Measurements from ENCODE around the gene DMP1. TPM values are rescaled to one million over a fixed set of nuclear protein-coding genes. Genes with fewer than 3 reads are reported as not detected.

The DMP1 gene
- total and polyA plus RNA-seq, 2 of the 8 experiments (the other 6 are each of a cell fraction or from before 2014, with no cell fraction given), result 0.05 to 0.17 TPM

DNA sequence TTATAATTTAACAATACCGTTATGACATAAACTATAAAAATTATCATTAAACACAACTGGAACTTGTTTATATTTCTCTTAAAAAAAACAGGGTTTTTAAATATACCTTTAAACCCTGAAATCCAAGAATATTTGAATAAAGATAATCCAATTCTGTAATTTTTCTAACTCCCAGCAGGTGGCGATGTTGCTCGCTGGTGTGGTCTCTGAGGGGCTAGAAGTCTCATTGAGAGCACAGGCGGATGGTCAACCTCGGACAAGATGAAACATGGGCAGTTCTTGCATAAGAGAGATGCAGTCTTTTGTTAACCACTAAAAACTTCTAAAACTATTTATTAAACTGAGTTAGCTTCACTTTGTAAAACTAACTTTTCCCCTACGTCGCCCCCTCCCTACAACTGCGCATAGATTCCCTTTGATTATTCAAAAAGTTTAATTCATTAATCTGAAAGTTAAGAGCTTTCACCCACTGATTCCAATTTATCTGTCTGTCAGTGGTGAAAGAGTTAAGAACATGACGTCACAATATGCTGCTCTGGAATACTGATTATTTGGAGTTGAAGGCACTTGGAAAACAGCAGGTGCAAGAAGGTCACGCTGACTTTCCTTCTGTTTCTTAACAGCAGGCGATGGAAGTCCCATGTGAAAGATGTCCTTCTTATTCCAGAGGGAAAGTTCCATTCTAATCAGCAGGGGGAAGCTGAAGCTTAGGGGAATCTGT, 29.5 kb downstream of the DMP1 start:
- peaks cover 0 to 11% (median 9%) of the 10 kb centered on the region in 4 experiments; a peak in 4 of 7 replicates for H3K4me1 ChIP-seq (replicated peaks in 1 of 4; ENCODE audit: control insufficient read depth in 3 of 4, insufficient read depth in 4 of 4, low read length in 3 of 4)
- H4K91ac ChIP-seq (replicated peaks; ENCODE audit: insufficient read length, low read length), result no peak overlapping the region
- H3K14ac ChIP-seq (ENCODE audit: insufficient read length), result no peak overlapping the region
- no peaks in the 10 kb centered on the region for H3K23me2 ChIP-seq (ENCODE audit: low read depth, low read length)
- no peak overlapping the region for H2AK5ac ChIP-seq (ENCODE audit: low read depth, low read length)
- H2BK20ac ChIP-seq (ENCODE audit: low read length), result no peak overlapping the region
- H3K56ac ChIP-seq (replicated peaks; ENCODE audit: insufficient read length, low read depth, low read length), result no peak overlapping the region
- peak; percentile 47 to 68 for DNase-seq (ENCODE audit: low read depth in 1 of 2, low spot score in 2 of 2)
- H3K4me2 ChIP-seq (ENCODE audit: insufficient read depth in 1 of 2, low read depth in 2 of 2, low read length in 2 of 2), result peak overlapping the region; percentile 45 to 46; a peak in 3 of 4 replicates
- peaks cover 0 to 7% (median 0%) of the 10 kb centered on the region in 4 experiments; a peak in 1 of 8 replicates for H3K36me3 ChIP-seq (ENCODE audit: control insufficient read depth in 2 of 4, insufficient read depth in 4 of 4, low read length in 3 of 4)
- H3K4ac ChIP-seq (replicated peaks; ENCODE audit: insufficient read length, low read depth, low read length), result no peak overlapping the region
- peaks cover 10 to 29% of the 10 kb centered on the region in 2 experiments for H3K9me3 ChIP-seq (ENCODE audit: insufficient read depth in 2 of 2, low read depth in 1 of 2, low read length in 1 of 2)
- no peak overlapping the region for H4K8ac ChIP-seq (ENCODE audit: extremely low read depth, insufficient read depth, low read length)
- H2AFZ ChIP-seq (ENCODE audit: low read length), result no peak overlapping the region
- ChIA-PET POLR2A (ENCODE audit: partially characterized antibody) (interaction anchor here (0.9 to 1.6 kb wide), 8 partner anchors 13 to 241 kb away, joined by 3 to 11 read pairs (median 3); partner anchors contain the start of gene MEPE), CTCF (ENCODE audit: partially characterized antibody) (interaction anchor here (0.7 to 6.3 kb wide), 22 partner anchors 12 to 518 kb away, joined by 3 to 109 read pairs (median 4); no protein-coding TSS in a partner anchor)
- H2BK120ac ChIP-seq (replicated peaks; ENCODE audit: low read depth, low read length), result no peak overlapping the region
- H2BK5ac ChIP-seq (ENCODE audit: low read depth, low read length), result no peak overlapping the region
- no peaks in the 10 kb centered on the region for H3K27me3 ChIP-seq (replicated peaks in 1 of 4; ENCODE audit: control insufficient read depth in 3 of 4, extremely low read depth in 1 of 4, insufficient read depth in 3 of 4, low read length in 3 of 4)
- H3K27ac ChIP-seq (ENCODE audit: low read depth, low read length), result peak overlapping the region; percentile 66; the same call in 1 of the 2 replicates
- no peak overlapping the region for H2BK15ac ChIP-seq (ENCODE audit: low read length)
- H3K79me2 ChIP-seq (ENCODE audit: control insufficient read depth in 1 of 2, insufficient read depth in 2 of 2, low read length in 2 of 2), result no peaks in the 10 kb centered on the region
- peak overlapping the region in 1 of 4 experiments; percentile 44; a peak in 1 of 8 replicates for H3K4me3 ChIP-seq (ENCODE audit: extremely low read depth in 1 of 4, insufficient read depth in 2 of 4, low read depth in 3 of 4, low read length in 4 of 4)
- no peaks in the 10 kb centered on the region for H4K20me1 ChIP-seq (replicated peaks in 1 of 2; ENCODE audit: control insufficient read depth in 1 of 2, insufficient read depth in 2 of 2, low read length in 2 of 2)
- H4K5ac ChIP-seq (ENCODE audit: insufficient read length, low read depth, low read length), result peak overlapping the region; percentile 77
- no peak overlapping the region for H2BK12ac ChIP-seq (ENCODE audit: low read depth, low read length)
- H3K79me1 ChIP-seq (ENCODE audit: low read depth, low read length), result no peaks in the 10 kb centered on the region
- no peak overlapping the region for H3K23ac ChIP-seq (ENCODE audit: insufficient read length)
- peak; percentile 99 for FAIRE-seq
- 6% methylated on average over 11 of the region's 11 CpGs; no CpG with 5 or more reads in 1 of the 2 experiments for WGBS, 2 experiments (ENCODE audit: extremely low coverage in 1 of 2, insufficient coverage in 1 of 2, insufficient read length in 1 of 2, insufficient replicate concordance in 2 of 2, low coverage in 1 of 2, low lambda C conversion rate in 2 of 2, missing lambda C conversion rate in 1 of 2)
- H3K9ac ChIP-seq (replicated peaks in 1 of 4; ENCODE audit: extremely low read depth in 1 of 4, low read depth in 3 of 4, low read length in 3 of 4), result no peak overlapping the region
- no peak overlapping the region for H3K18ac ChIP-seq (ENCODE audit: extremely low read depth, low read length)
- TF ChIP-seq, protein P1, sequence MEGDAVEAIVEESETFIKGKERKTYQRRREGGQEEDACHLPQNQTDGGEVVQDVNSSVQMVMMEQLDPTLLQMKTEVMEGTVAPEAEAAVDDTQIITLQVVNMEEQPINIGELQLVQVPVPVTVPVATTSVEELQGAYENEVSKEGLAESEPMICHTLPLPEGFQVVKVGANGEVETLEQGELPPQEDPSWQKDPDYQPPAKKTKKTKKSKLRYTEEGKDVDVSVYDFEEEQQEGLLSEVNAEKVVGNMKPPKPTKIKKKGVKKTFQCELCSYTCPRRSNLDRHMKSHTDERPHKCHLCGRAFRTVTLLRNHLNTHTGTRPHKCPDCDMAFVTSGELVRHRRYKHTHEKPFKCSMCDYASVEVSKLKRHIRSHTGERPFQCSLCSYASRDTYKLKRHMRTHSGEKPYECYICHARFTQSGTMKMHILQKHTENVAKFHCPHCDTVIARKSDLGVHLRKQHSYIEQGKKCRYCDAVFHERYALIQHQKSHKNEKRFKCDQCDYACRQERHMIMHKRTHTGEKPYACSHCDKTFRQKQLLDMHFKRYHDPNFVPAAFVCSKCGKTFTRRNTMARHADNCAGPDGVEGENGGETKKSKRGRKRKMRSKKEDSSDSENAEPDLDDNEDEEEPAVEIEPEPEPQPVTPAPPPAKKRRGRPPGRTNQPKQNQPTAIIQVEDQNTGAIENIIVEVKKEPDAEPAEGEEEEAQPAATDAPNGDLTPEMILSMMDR (IDR thresholded peaks at IDR 0.05; ENCODE audit: control extremely low read depth in 1 of 3, insufficient read depth in 1 of 3, low read depth in 1 of 3, low read length in 3 of 3), result peak; percentile 38 to 85 (median 58)
- TF ChIP-seq CBX5 (IDR thresholded peaks at IDR 0.05; ENCODE audit: low read depth, low read length) (no peak), EGR1 (IDR thresholded peaks at IDR 0.05; ENCODE audit: borderline replicate concordance, low read depth, low read length) (peak; percentile 19; the same call in 1 of the 2 replicates), GTF2F1 (IDR thresholded peaks at IDR 0.05; ENCODE audit: borderline replicate concordance, low read depth, low read length) (no peak), YY1 (IDR thresholded peaks at IDR 0.05; ENCODE audit: low read depth, low read length) (no peak; the same call in 1 of the 2 replicates), BRCA1 (IDR thresholded peaks at IDR 0.05; ENCODE audit: low read depth, low read length) (peak; percentile 19; the same call in 1 of the 2 replicates), TCF12 (IDR thresholded peaks at IDR 0.05; ENCODE audit: low read depth, low read length) (peak; percentile 87; the same call in 1 of the 2 replicates), NRF1 (IDR thresholded peaks at IDR 0.05; ENCODE audit: low read depth, low read length) (no peak), RFX5 (IDR thresholded peaks at IDR 0.05; ENCODE audit: borderline replicate concordance, low read depth, low read length) (no peak)
